Cerebellar nuclear complex (tissue), 1 donor: ENCODE results near the gene TMTC3.

ENCODE experiments used
- DNase-seq, 2 experiments: peaks; one replicate each; lab custom pipeline; 2025; lab: John Stamatoyannopoulos, UW

Gene TMTC3

GRCh38 chr12:88227263-88227662 is 85.2 kb downstream of the TMTC3 start:
- no peak for DNase-seq

- no peak for DNase-seq
Observed at GRCh38 chr12:88227871-88228270, 85.8 kb downstream of the TMTC3 start.

GRCh38 chr12:88228720-88229119 is 86.6 kb downstream of the TMTC3 start:
- DNase-seq, result no peak

- DNase-seq, result no peak
Observed at GRCh38 chr12:88230271-88230670, 88.2 kb downstream of the TMTC3 start.

- DNase-seq, result no peak
Observed at GRCh38 chr12:88235183-88235833, 93.2 kb downstream of the TMTC3 start.

GRCh38 chr12:88237954-88238353 is 95.8 kb downstream of the TMTC3 start:
- no peak for DNase-seq

- no peak for DNase-seq
Observed at GRCh38 chr12:88238406-88238805, 96.3 kb downstream of the TMTC3 start.

GRCh38 chr12:88241862-88242570 is 99.9 kb downstream of the TMTC3 start:
- DNase-seq, result no peak

- DNase-seq, result no peak
Observed at GRCh38 chr12:88242571-88242925, 100.4 kb downstream of the TMTC3 start.

- DNase-seq, result no peak
Observed at GRCh38 chr12:88242939-88243338, 100.8 kb downstream of the TMTC3 start.

- DNase-seq, result no peak
Observed at GRCh38 chr12:88243982-88244381, 101.9 kb downstream of the TMTC3 start.

- DNase-seq, result no peak
Observed at GRCh38 chr12:88245905-88246304, 103.8 kb downstream of the TMTC3 start.

- DNase-seq, result no peak
Observed at GRCh38 chr12:88247241-88247643, 105.1 kb downstream of the TMTC3 start.

GRCh38 chr12:88248606-88249005 is 106.5 kb downstream of the TMTC3 start:
- DNase-seq, result no peak
